B cell (primary cell): Measurements from ENCODE around the gene SIT1. TPM values are rescaled to one million over a fixed set of nuclear protein-coding genes. Genes with fewer than 3 reads are reported as not detected.

Experiments used
- ATAC-seq: fragments of 200-7000 bp; cut with Tn5 transposase; one replicate; pipeline ENCODE4 v1.10.0; 2021; ENCODE audit warnings: low read depth, mild to moderate bottlenecking, moderate number of reproducible peaks, moderate library complexity
- CTCF ChIA-PET: fragments of 350-600 bp; sonication (Branson Sonifier 250); formaldehyde crosslinking; loops from one replicate; lab custom pipeline; 2021; ENCODE audit warnings: antibody characterized with exemption, inconsistent platforms; lab: Charles Lee
- POLR2A ChIA-PET: fragments of 350-600 bp; sonication (Branson Sonifier 250); formaldehyde crosslinking; loops from one replicate; lab custom pipeline; 2021; ENCODE audit warnings: antibody characterized with exemption; lab: Charles Lee
- DNase-seq: peaks from one replicate; pipeline ENCODE4 v3.0.0; 2013
- H2AFZ ChIP-seq: 2 replicates; pipeline ENCODE4 v1.6.1; 2012; ENCODE audit warnings: mild to moderate bottlenecking, low read depth, low read length; ENCODE audit not compliant: insufficient read depth, poor library complexity, severe bottlenecking
- H3K27ac ChIP-seq, 2 donors: 1 replicate in 1 of 2; 2 replicates in 1 of 2; pipeline ENCODE4 v1.5.1; 2012 to 2013; ENCODE audit warnings: low read length in 2 of 2, mild to moderate bottlenecking in 2 of 2, moderate library complexity in 1 of 2
- H3K27me3 ChIP-seq, 4 experiments: fragments of 200-600 bp in 1 of 4; sonication (generic) in 1 of 4; replicated peaks in 1 of 4; 1 replicate in 2 of 4; 2 replicates in 2 of 4; pipeline versions ENCODE4 v1.6.1 to v1.7.0; 2013 to 2016; ENCODE audit warnings: low read length in 3 of 4, mild to moderate bottlenecking in 2 of 4, mixed read lengths in 1 of 4, moderate library complexity in 1 of 4; ENCODE audit not compliant: insufficient read depth in 4 of 4, control insufficient read depth in 3 of 4; ENCODE audit errors: control extremely low read depth in 1 of 4
- H3K36me3 ChIP-seq, 2 experiments: replicated peaks in 1 of 2; 1 replicate in 1 of 2; 2 replicates in 1 of 2; pipeline versions ENCODE4 v1.6.1 to v1.7.1; 2013; ENCODE audit warnings: low read length in 1 of 2; ENCODE audit not compliant: insufficient read depth in 2 of 2, control insufficient read depth in 1 of 2; ENCODE audit errors: control extremely low read depth in 1 of 2, extremely low read depth in 1 of 2
- H3K4me1 ChIP-seq, 2 donors: fragments of 200-600 bp in 1 of 2; sonication (generic) in 1 of 2; 1 replicate in 1 of 2; 2 replicates in 1 of 2; pipeline versions ENCODE4 v1.5.1 to v1.6.1; 2013 to 2017; ENCODE audit warnings: low read length in 2 of 2; ENCODE audit not compliant: control insufficient read depth in 2 of 2, insufficient read depth in 2 of 2
- H3K4me2 ChIP-seq: replicated peaks from 2 replicates; pipeline ENCODE3; 2012; ENCODE audit warnings: mild to moderate bottlenecking, low read depth, low read length; ENCODE audit not compliant: poor library complexity, severe bottlenecking
- H3K4me3 ChIP-seq, 5 experiments: fragments of 200-600 bp in 1 of 5; sonication (generic) in 1 of 5; 1 replicate in 3 of 5; 2 replicates in 2 of 5; pipeline versions ENCODE4 v1.5.1 to v1.7.0; 2011 to 2016; ENCODE audit warnings: low read length in 4 of 5, mild to moderate bottlenecking in 4 of 5, low read depth in 2 of 5, control low read depth in 1 of 5, moderate library complexity in 1 of 5; ENCODE audit not compliant: insufficient read depth in 1 of 5; ENCODE audit errors: control extremely low read depth in 1 of 5, extremely low read depth in 1 of 5
- H3K79me2 ChIP-seq: fragments of 200-600 bp; sonication (generic); one replicate; pipeline ENCODE4 v1.6.0; 2016; ENCODE audit warnings: low read length; ENCODE audit not compliant: control insufficient read depth, insufficient read depth
- H3K9ac ChIP-seq: fragments of 200-600 bp; sonication (generic); 2 replicates; pipeline ENCODE4 v1.6.1; 2017; ENCODE audit warnings: mild to moderate bottlenecking, low read length, moderate library complexity
- H3K9me3 ChIP-seq, 3 donors: one replicate each; pipeline versions ENCODE4 v1.6.1 to v1.7.1; 2013; ENCODE audit warnings: low read length in 2 of 3; ENCODE audit not compliant: control insufficient read depth in 2 of 3, insufficient read depth in 1 of 3; ENCODE audit errors: control extremely low read depth in 1 of 3
- H4K20me1 ChIP-seq: 2 replicates; pipeline ENCODE4 v1.6.0; 2012; ENCODE audit warnings: mild to moderate bottlenecking, low read length; ENCODE audit not compliant: insufficient read depth, control insufficient read depth, poor library complexity, severe bottlenecking
- H3K27ac Mint-ChIP-seq: one replicate; pipeline ENCODE4 v1.8.0; 2021; ENCODE audit warnings: mixed read lengths
- H3K27me3 Mint-ChIP-seq: one replicate; pipeline ENCODE4 v1.8.0; 2021; ENCODE audit warnings: mixed read lengths
- H3K4me1 Mint-ChIP-seq: one replicate; pipeline ENCODE4 v1.8.0; 2021; ENCODE audit warnings: mixed read lengths
- H3K4me3 Mint-ChIP-seq: one replicate; pipeline ENCODE4 v1.8.0; 2021; ENCODE audit warnings: mixed read lengths
- H3K9me3 Mint-ChIP-seq: one replicate; pipeline ENCODE4 v1.8.0; 2022; ENCODE audit warnings: mixed read lengths; ENCODE audit not compliant: insufficient read depth
- CTCF ChIP-seq: fragments of 200-600 bp; IDR thresholded peaks from one replicate; pipeline ENCODE4 v1.8.0; 2022; ENCODE audit warnings: antibody characterized with exemption, mild to moderate bottlenecking
- EZH2 ChIP-seq: IDR thresholded peaks from 2 replicates; pipeline ENCODE4 v1.6.1; 2012; ENCODE audit warnings: borderline replicate concordance, low read depth, mild to moderate bottlenecking, moderate library complexity, low read length; ENCODE audit not compliant: insufficient read depth, poor library complexity, severe bottlenecking
- WGBS: methylation state at CpG from one replicate; pipeline ENCODE4 v1.1.5; 2013; ENCODE audit warnings: missing lambda C conversion rate; ENCODE audit not compliant: insufficient coverage; 5-methylcytosine and 5-hydroxymethylcytosine counted together
- intact Hi-C: fragments of 100-400 bp; cut with micrococcal nuclease; formaldehyde crosslinking; loops from one replicate; pipeline ENCODE4 v1.10.0; 2022
- polyA plus RNA-seq: library from polyadenylated mRNA; depleted of rRNA; stranded (reverse); fragments of >200 nt; gene quantifications from 2 replicates; pipeline ENCODE4 v1.2.3, GENCODE V29; 2012
- total RNA-seq, 2 donors: library from RNA; stranded (reverse); fragments of 120-200 nt in 1 of 2; gene quantifications; 1 replicate in 1 of 2; 2 replicates in 1 of 2; pipeline versions ENCODE4 v1.2.3 to v1.2.4, GENCODE V29; 2013 to 2022

Gene SIT1
- total and polyA plus RNA-seq, 2 donors (not counting 1 experiment from before 2014, with no cell fraction given) = 37.1 to 38.5 TPM

GRCh38 chr9:35659340-35659739 lies 8.6 kb upstream of the SIT1 start:
- Histone ChIP-seq H3K4me2 (peak overlapping the region; percentile 91), H3K27ac (peak overlapping the region; percentile 99 to 100), H3K27me3 (no peaks in the 10 kb centered on the region), H3K9ac (peak overlapping the region; percentile 84), H2AFZ (no peak overlapping the region), H3K9me3 (peaks cover 0 to 3% (median 0%) of the 10 kb centered on the region in 3 donors), H3K4me3 (peak overlapping the region; percentile 84 to 93 (median 87)), H3K4me1 (peaks cover 42 to 67% of the 10 kb centered on the region in 2 donors), H4K20me1 (no peaks in the 10 kb centered on the region), H3K79me2 (peaks cover 22% of the 10 kb centered on the region), H3K36me3 (peaks cover 0 to 14% of the 10 kb centered on the region in 2 experiments)
- ChIA-PET CTCF (interaction anchor here (0.8 to 15.0 kb wide), 20 partner anchors 8 to 223 kb away, joined by 3 to 268 read pairs (median 9); partner anchors contain the start of genes CA9, CD72, CREB3 and SIT1), POLR2A (interaction anchor here (0.6 to 4.6 kb wide), 10 partner anchors 11 to 98 kb away, joined by 4 to 62 read pairs (median 14); partner anchors contain the start of genes CD72, CREB3, SIT1 and TESK1)
- H3K9me3 Mint-ChIP-seq = no peaks in the 10 kb centered on the region
- TF ChIP-seq EZH2 = no peak
- no peak for TF ChIP-seq CTCF
- DNase-seq = peak; percentile 48
- peaks cover 76% of the 10 kb centered on the region for H3K4me1 Mint-ChIP-seq
- H3K4me3 Mint-ChIP-seq = peak overlapping the region; percentile 94
- no peak for ATAC-seq
- intact Hi-C loops = loop anchor here (1.0 to 5.0 kb wide), 4 partner anchors 31 to 542 kb away; partner anchors contain the start of genes ATOSB, FAM221B and TMEM8B
- WGBS = 0% methylated on average over 3 of the region's 3 CpGs
- peak overlapping the region; percentile 97 for H3K27ac Mint-ChIP-seq
- H3K27me3 Mint-ChIP-seq = no peaks in the 10 kb centered on the region

GRCh38 chr9:35658968-35659220 lies 8.2 kb upstream of the SIT1 start:
- WGBS = 0% methylated on average over 2 of the region's 2 CpGs
- no peaks in the 10 kb centered on the region for H3K27me3 Mint-ChIP-seq
- H3K4me1 Mint-ChIP-seq = peaks cover 74% of the 10 kb centered on the region
- Histone ChIP-seq H3K9ac (peak overlapping the region; percentile 84), H3K4me2 (peak overlapping the region; percentile 91), H3K4me1 (peaks cover 42 to 67% of the 10 kb centered on the region in 2 donors), H2AFZ (peak overlapping the region; percentile 86), H3K36me3 (peaks cover 0 to 14% of the 10 kb centered on the region in 2 experiments), H4K20me1 (no peaks in the 10 kb centered on the region), H3K27ac (peak overlapping the region; percentile 99 to 100), H3K4me3 (peak overlapping the region; percentile 84 to 93 (median 87)), H3K9me3 (peaks cover 0 to 3% (median 0%) of the 10 kb centered on the region in 3 donors), H3K27me3 (no peaks in the 10 kb centered on the region), H3K79me2 (peaks cover 22% of the 10 kb centered on the region)
- CTCF ChIA-PET = interaction anchor here (0.8 to 15.0 kb wide), 21 partner anchors 8 to 223 kb away, joined by 3 to 268 read pairs (median 9); partner anchors contain the start of genes CA9, CD72, CREB3 and SIT1
- H3K4me3 Mint-ChIP-seq = peak overlapping the region; percentile 94
- no peaks in the 10 kb centered on the region for H3K9me3 Mint-ChIP-seq
- POLR2A ChIA-PET = interaction anchor here (0.6 to 4.6 kb wide), 13 partner anchors 9 to 98 kb away, joined by 3 to 62 read pairs (median 10); partner anchors contain the start of genes CD72, CREB3, GBA2 and RGP1
- H3K27ac Mint-ChIP-seq = peak overlapping the region; percentile 97
- ATAC-seq (no peak), DNase-seq (no peak)
- intact Hi-C loops = loop anchor here (1.0 to 5.0 kb wide), 10 partner anchors 13 to 542 kb away; partner anchors contain the start of genes ATOSB, CREB3, FAM221B and TLN1
- TF ChIP-seq EZH2 (no peak), CTCF (no peak)
